Stomach (tissue), 9 donors: ENCODE results near the gene NDST1. TPM values are rescaled to one million over a fixed set of nuclear protein-coding genes. Genes with fewer than 3 reads are reported as not detected.

Experiments used
- DNase-seq, 2 donors: peaks; one replicate each; pipeline versions ENCODE4 v3.0.0 to v3.0.0-alpha.2; 2013 to 2019
- H3K27ac ChIP-seq, 5 donors: fragments of 200-600 bp in 4 of 5; sonication (generic) in 4 of 5; one replicate each; pipeline ENCODE4 v1.5.1; 2013 to 2019; ENCODE audit warnings: mild to moderate bottlenecking in 1 of 5, moderate library complexity in 1 of 5
- H3K27me3 ChIP-seq, 3 donors: fragments of 200-600 bp; sonication (generic); one replicate each; pipeline ENCODE4 v1.5.1; 2017 to 2019; ENCODE audit warnings: mixed run types in 1 of 3
- H3K36me3 ChIP-seq, 4 donors: fragments of 200-600 bp; sonication (generic); 1 replicate in 3 of 4; 2 replicates in 1 of 4; pipeline ENCODE4 v1.5.1; 2016 to 2019
- H3K4me1 ChIP-seq, 4 donors: fragments of 200-600 bp; sonication (generic); one replicate each; pipeline ENCODE4 v1.5.1; 2016 to 2019
- H3K4me3 ChIP-seq, 4 donors: fragments of 200-600 bp; sonication (generic) in 3 of 4; one replicate each; pipeline ENCODE4 v1.5.1; 2016 to 2019; ENCODE audit warnings: mild to moderate bottlenecking in 1 of 4
- H3K9me3 ChIP-seq, 4 donors: fragments of 200-600 bp; sonication (generic); one replicate each; pipeline ENCODE4 v1.5.1; 2016 to 2019
- CTCF ChIP-seq, 7 experiments: fragments of 450-650 bp in 4 of 7; fragments of 200-600 bp in 3 of 7; sonication (generic) in 3 of 7; IDR thresholded peaks; one replicate each; pipeline ENCODE4 v1.5.1; 2016 to 2019; ENCODE audit warnings: antibody characterized with exemption in 7 of 7, control low read depth in 2 of 7, mild to moderate bottlenecking in 1 of 7
- EP300 ChIP-seq: sonication (generic); formaldehyde crosslinking; IDR thresholded peaks from one replicate; pipeline ENCODE4 v1.6.1; 2017; ENCODE audit warnings: antibody characterized with exemption
- POLR2A ChIP-seq, 4 donors: fragments of 450-650 bp; IDR thresholded peaks; one replicate each; pipeline ENCODE4 v1.6.1; 2016; ENCODE audit warnings: antibody characterized with exemption in 4 of 4, control low read depth in 2 of 4, mild to moderate bottlenecking in 1 of 4, moderate library complexity in 1 of 4
- POLR2AphosphoS5 ChIP-seq, 3 donors: sonication (generic); formaldehyde crosslinking; IDR thresholded peaks; one replicate each; pipeline ENCODE4 v1.6.1; 2016; ENCODE audit warnings: antibody characterized with exemption in 3 of 3
- WGBS, 5 donors: extraction: QIAGEN DNeasy Blood & Tissue Kit in 3 of 5; methylation state at CpG; one replicate each; pipeline versions ENCODE4 v1.1.5 to v1.1.7; 2013 to 2018; 5-methylcytosine and 5-hydroxymethylcytosine counted together
- intact Hi-C: fragments of 100-400 bp; cut with DNase I; formaldehyde crosslinking; loops from one replicate; pipeline ENCODE4 v1.15.1; 2023; ENCODE audit warnings: low total_unique reads
- polyA plus RNA-seq, 3 donors: library from polyadenylated mRNA; stranded (reverse); fragments of 200-250 nt; gene quantifications; one replicate each; pipeline ENCODE4 v1.2.3, GENCODE V29; 2013
- total RNA-seq, 5 donors: library from RNA; depleted of rRNA; stranded (reverse); fragments of >200 nt; gene quantifications; one replicate each; pipeline versions ENCODE4 v1.1.0 to v1.2.3, GENCODE V29; 2014 to 2016
- donor health status: healthy with polysubstance abuse.
- donor health status: Bipolar disorder and iron deficiency.
- donor health status: healthy.

The NDST1 gene
- total and polyA plus RNA-seq, 8 donors = 6.4 to 32.9 (median 15.9) TPM

GRCh38 chr5:150553911-150554310 is 46.0 kb downstream of the NDST1 start:
- intact Hi-C loops = loop anchor here (10.0 kb wide), 1 partner anchor 291 kb away; the partner anchor contains the start of gene IRGM
- Histone ChIP-seq H3K9me3 (no peaks in the 10 kb centered on the region), H3K4me1 (peaks cover 0 to 6% (median 0%) of the 10 kb centered on the region in 4 donors), H3K27ac (no peak overlapping the region), H3K4me3 (no peak overlapping the region), H3K27me3 (no peaks in the 10 kb centered on the region), H3K36me3 (peaks cover 47 to 78% (median 78%) of the 10 kb centered on the region in 4 donors)
- TF ChIP-seq POLR2AphosphoS5 (IDR thresholded peaks at IDR 0.05) (no peak), EP300 (no peak), CTCF (IDR thresholded peaks at IDR 0.05) (no peak), POLR2A (IDR thresholded peaks at IDR 0.05) (no peak)
- WGBS, 5 donors = 84 to 94% (median 89%) methylated on average over 8 of the region's 8 CpGs
- DNase-seq = no peak

GRCh38 chr5:150554857-150555256 is 46.9 kb downstream of the NDST1 start:
- H3K27ac ChIP-seq = no peak overlapping the region
- WGBS, 5 donors = 71 to 100% (median 83%) methylated on average over 1 to 8 of the region's 8 CpGs
- H3K27me3 ChIP-seq = no peaks in the 10 kb centered on the region
- H3K4me1 ChIP-seq = peaks cover 0 to 6% (median 0%) of the 10 kb centered on the region in 4 donors
- H3K36me3 ChIP-seq = peaks cover 38 to 68% (median 68%) of the 10 kb centered on the region in 4 donors
- H3K9me3 ChIP-seq = no peaks in the 10 kb centered on the region
- intact Hi-C loops = loop anchor here (5.0 to 10.0 kb wide), 2 partner anchors 102 to 290 kb away; partner anchors contain the start of gene IRGM
- TF ChIP-seq EP300 (no peak), POLR2AphosphoS5 (IDR thresholded peaks at IDR 0.05) (no peak), CTCF (IDR thresholded peaks at IDR 0.05) (no peak), POLR2A (IDR thresholded peaks at IDR 0.05) (no peak)
- DNase-seq = no peak
- no peak overlapping the region for H3K4me3 ChIP-seq

- TF ChIP-seq POLR2AphosphoS5 (IDR thresholded peaks at IDR 0.05) (no peak), CTCF (IDR thresholded peaks at IDR 0.05) (no peak), EP300 (no peak), POLR2A (IDR thresholded peaks at IDR 0.05) (no peak)
- no peak for DNase-seq
- Histone ChIP-seq H3K4me1 (peaks cover 0 to 12% (median 5%) of the 10 kb centered on the region in 4 donors), H3K27me3 (no peaks in the 10 kb centered on the region), H3K4me3 (no peak overlapping the region), H3K9me3 (no peaks in the 10 kb centered on the region), H3K36me3 (peaks cover 32 to 56% (median 56%) of the 10 kb centered on the region in 4 donors), H3K27ac (no peak overlapping the region)
- WGBS, 5 donors = 76 to 97% (median 94%) methylated on average over 3 of the region's 3 CpGs
- intact Hi-C loops = loop anchor here (5.0 to 10.0 kb wide), 2 partner anchors 101 to 289 kb away; partner anchors contain the start of gene IRGM
Observed at GRCh38 chr5:150556106-150556505, 48.2 kb downstream of the NDST1 start.

GRCh38 chr5:150556859-150557508 is 49.1 kb downstream of the NDST1 start:
- H3K4me1 ChIP-seq = peaks cover 0 to 16% (median 7%) of the 10 kb centered on the region in 4 donors
- DNase-seq = no peak
- no peak overlapping the region for H3K4me3 ChIP-seq
- H3K27me3 ChIP-seq = no peaks in the 10 kb centered on the region
- peak overlapping the region in 2 of 5 donors; percentile 5 to 44 for H3K27ac ChIP-seq
- WGBS, 5 donors = 62 to 75% (median 74%) methylated on average over 6 to 7 of the region's 7 CpGs
- peaks cover 25 to 47% (median 47%) of the 10 kb centered on the region in 4 donors for H3K36me3 ChIP-seq
- no peak for TF ChIP-seq CTCF (IDR thresholded peaks at IDR 0.05)
- TF ChIP-seq POLR2AphosphoS5 (IDR thresholded peaks at IDR 0.05) = no peak
- TF ChIP-seq POLR2A (IDR thresholded peaks at IDR 0.05) = no peak
- no peak for TF ChIP-seq EP300
- no peaks in the 10 kb centered on the region for H3K9me3 ChIP-seq
- intact Hi-C loops = loop anchor here (5.0 to 10.0 kb wide), 2 partner anchors 100 to 288 kb away; partner anchors contain the start of gene IRGM
